DOHH2 (cell line): ENCODE results near the gene ZNF521.

Experiments used
- H3F3A ChIP-seq: fragments of 200-600 bp; sonication (generic), shearing (Covaris generic); 2 replicates; pipeline ENCODE4 v1.6.0; 2016; ENCODE audit warnings: antibody characterized with exemption, mild to moderate bottlenecking; ENCODE audit not compliant: control insufficient read depth, insufficient read depth
- H3K27ac ChIP-seq: fragments of 200-600 bp; sonication (generic); 2 replicates; pipeline ENCODE4 v1.5.1; 2014; ENCODE audit warnings: low read depth, mild to moderate bottlenecking, low read length, moderate library complexity
- H3K27me3 ChIP-seq: fragments of 200-600 bp; sonication (generic); 2 replicates; pipeline ENCODE4 v1.6.1; 2014; ENCODE audit warnings: mild to moderate bottlenecking, low read length, mixed read lengths; ENCODE audit not compliant: control insufficient read depth
- H3K36me3 ChIP-seq: fragments of 200-600 bp; sonication (generic); 2 replicates; pipeline ENCODE4 v1.6.1; 2014; ENCODE audit warnings: mild to moderate bottlenecking, low read length, moderate library complexity, mixed read lengths; ENCODE audit not compliant: control insufficient read depth
- H3K4me1 ChIP-seq: fragments of 200-600 bp; sonication (generic); 2 replicates; pipeline ENCODE4 v1.6.1; 2014; ENCODE audit warnings: mild to moderate bottlenecking, low read length, mixed read lengths; ENCODE audit not compliant: control insufficient read depth
- H3K4me2 ChIP-seq: fragments of 200-600 bp; sonication (generic); 2 replicates; pipeline ENCODE4 v1.6.0; 2014; ENCODE audit warnings: mild to moderate bottlenecking, low read length, moderate library complexity
- H3K4me3 ChIP-seq: fragments of 200-600 bp; sonication (generic); 2 replicates; pipeline ENCODE4 v1.5.1; 2014; ENCODE audit warnings: mild to moderate bottlenecking, low read length, mixed read lengths
- H3K79me2 ChIP-seq: fragments of 200-600 bp; sonication (generic); 2 replicates; pipeline ENCODE4 v1.6.1; 2014; ENCODE audit warnings: mild to moderate bottlenecking, low read length, mixed read lengths; ENCODE audit not compliant: control insufficient read depth
- H3K9me2 ChIP-seq: fragments of 200-600 bp; sonication (generic); replicated peaks from 2 replicates; pipeline ENCODE4 v1.6.1; 2014; ENCODE audit warnings: mild to moderate bottlenecking, low read length, mixed read lengths; ENCODE audit not compliant: control insufficient read depth
- H3K9me3 ChIP-seq: fragments of 200-600 bp; sonication (generic); 2 replicates; pipeline ENCODE4 v1.6.1; 2014; ENCODE audit warnings: antibody characterized with exemption, low read length, mixed read lengths; ENCODE audit not compliant: control insufficient read depth, insufficient read depth
- H4K20me1 ChIP-seq: fragments of 200-600 bp; sonication (generic); 2 replicates; pipeline ENCODE4 v1.6.0; 2014; ENCODE audit warnings: low read depth, mild to moderate bottlenecking, antibody characterized with exemption, low read length, moderate library complexity; ENCODE audit not compliant: control insufficient read depth, insufficient read depth
- EZH2phosphoT487 ChIP-seq: fragments of 200-600 bp; sonication (generic); IDR thresholded peaks from 2 replicates; pipeline ENCODE4 v1.6.1; 2017; ENCODE audit warnings: borderline replicate concordance, mild to moderate bottlenecking, antibody characterized with exemption, low read length, moderate library complexity, mixed read lengths
- TF ChIP-seq, protein P1 (sequence below): fragments of 200-600 bp; sonication (generic); IDR thresholded peaks from one replicate; pipeline ENCODE4 v1.5.1; 2014; ENCODE audit warnings: antibody characterized with exemption, mild to moderate bottlenecking, low read depth, low read length; ENCODE audit not compliant: poor library complexity, severe bottlenecking

ZNF521 gene

GRCh38 chr18:25089470-25089869 lies 262.5 kb downstream of the ZNF521 start:
- Histone ChIP-seq H3K4me1 (no peaks in the 10 kb centered on the region), H4K20me1 (no peaks in the 10 kb centered on the region), H3K27me3 (no peaks in the 10 kb centered on the region), H3F3A (no peaks in the 10 kb centered on the region), H3K4me3 (no peak overlapping the region), H3K27ac (no peak overlapping the region), H3K9me3 (no peaks in the 10 kb centered on the region), H3K79me2 (no peaks in the 10 kb centered on the region), H3K9me2 (no peaks in the 10 kb centered on the region), H3K36me3 (no peaks in the 10 kb centered on the region), H3K4me2 (no peak overlapping the region)
- TF ChIP-seq, protein P1, sequence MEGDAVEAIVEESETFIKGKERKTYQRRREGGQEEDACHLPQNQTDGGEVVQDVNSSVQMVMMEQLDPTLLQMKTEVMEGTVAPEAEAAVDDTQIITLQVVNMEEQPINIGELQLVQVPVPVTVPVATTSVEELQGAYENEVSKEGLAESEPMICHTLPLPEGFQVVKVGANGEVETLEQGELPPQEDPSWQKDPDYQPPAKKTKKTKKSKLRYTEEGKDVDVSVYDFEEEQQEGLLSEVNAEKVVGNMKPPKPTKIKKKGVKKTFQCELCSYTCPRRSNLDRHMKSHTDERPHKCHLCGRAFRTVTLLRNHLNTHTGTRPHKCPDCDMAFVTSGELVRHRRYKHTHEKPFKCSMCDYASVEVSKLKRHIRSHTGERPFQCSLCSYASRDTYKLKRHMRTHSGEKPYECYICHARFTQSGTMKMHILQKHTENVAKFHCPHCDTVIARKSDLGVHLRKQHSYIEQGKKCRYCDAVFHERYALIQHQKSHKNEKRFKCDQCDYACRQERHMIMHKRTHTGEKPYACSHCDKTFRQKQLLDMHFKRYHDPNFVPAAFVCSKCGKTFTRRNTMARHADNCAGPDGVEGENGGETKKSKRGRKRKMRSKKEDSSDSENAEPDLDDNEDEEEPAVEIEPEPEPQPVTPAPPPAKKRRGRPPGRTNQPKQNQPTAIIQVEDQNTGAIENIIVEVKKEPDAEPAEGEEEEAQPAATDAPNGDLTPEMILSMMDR: no peak
- TF ChIP-seq EZH2phosphoT487: no peak

- Histone ChIP-seq H3K9me3 (no peaks in the 10 kb centered on the region), H3K79me2 (no peaks in the 10 kb centered on the region), H3K27me3 (no peaks in the 10 kb centered on the region), H3F3A (no peaks in the 10 kb centered on the region), H3K9me2 (no peaks in the 10 kb centered on the region), H3K4me2 (no peak overlapping the region), H3K27ac (no peak overlapping the region), H3K4me1 (no peaks in the 10 kb centered on the region), H3K4me3 (no peak overlapping the region), H3K36me3 (no peaks in the 10 kb centered on the region), H4K20me1 (no peaks in the 10 kb centered on the region)
- no peak for TF ChIP-seq EZH2phosphoT487
- TF ChIP-seq, protein P1: no peak
These were observed 265.1 kb downstream of the ZNF521 start for GRCh38 chr18:25086876-25087275.

DNA sequence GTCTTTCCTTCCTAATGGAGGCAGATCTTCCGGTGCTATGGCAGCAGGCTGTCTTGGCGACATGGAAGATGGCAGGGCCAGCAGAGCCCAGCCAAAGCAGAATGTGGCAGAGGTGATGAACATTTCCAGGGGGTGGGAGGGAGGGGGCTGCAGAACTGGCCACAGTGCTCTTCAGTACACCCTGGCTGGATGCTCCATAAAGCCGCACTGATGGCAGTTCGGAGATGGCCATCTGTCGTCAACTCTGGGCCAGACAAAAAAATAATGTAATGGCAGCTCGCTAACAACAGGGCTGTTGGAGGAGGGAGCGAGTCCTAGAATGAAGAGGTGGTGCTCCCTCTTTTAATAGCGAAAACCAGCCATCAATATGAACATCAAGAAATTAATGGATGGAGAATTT lies 271.0 kb downstream of the ZNF521 start:
- Histone ChIP-seq H3K27ac (no peak overlapping the region), H3F3A (no peaks in the 10 kb centered on the region), H3K9me3 (no peaks in the 10 kb centered on the region), H3K4me3 (no peak overlapping the region), H3K79me2 (no peaks in the 10 kb centered on the region), H3K4me2 (no peak overlapping the region), H3K9me2 (no peaks in the 10 kb centered on the region), H4K20me1 (no peaks in the 10 kb centered on the region), H3K36me3 (no peaks in the 10 kb centered on the region), H3K27me3 (no peaks in the 10 kb centered on the region), H3K4me1 (no peaks in the 10 kb centered on the region)
- TF ChIP-seq, protein P1: no peak
- no peak for TF ChIP-seq EZH2phosphoT487

DNA sequence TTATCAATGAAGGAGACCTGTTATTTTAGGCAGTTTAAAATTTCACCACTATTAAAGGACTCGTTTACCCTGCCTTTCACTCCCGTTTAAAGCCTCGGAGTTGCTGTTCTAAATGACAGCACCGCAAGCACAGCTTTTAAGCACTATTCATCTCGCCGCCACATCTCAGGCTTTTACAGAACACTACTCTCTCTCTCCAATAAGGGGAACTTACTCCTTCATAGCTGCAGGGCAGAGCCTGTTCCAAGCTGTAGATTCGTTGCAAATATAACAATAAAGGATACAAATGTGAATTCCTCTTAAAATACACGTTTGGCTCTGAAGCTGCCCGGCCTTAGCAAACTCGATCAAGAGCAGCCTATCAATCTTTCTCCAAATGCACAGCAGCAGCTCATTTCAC lies 271.8 kb downstream of the ZNF521 start:
- H3K27ac ChIP-seq: no peak overlapping the region
- no peaks in the 10 kb centered on the region for H3K79me2 ChIP-seq
- no peaks in the 10 kb centered on the region for H3K36me3 ChIP-seq
- no peaks in the 10 kb centered on the region for H3K9me3 ChIP-seq
- no peaks in the 10 kb centered on the region for H4K20me1 ChIP-seq
- H3K4me1 ChIP-seq: no peaks in the 10 kb centered on the region
- H3K4me3 ChIP-seq: no peak overlapping the region
- no peak for TF ChIP-seq EZH2phosphoT487
- TF ChIP-seq, protein P1: no peak
- no peaks in the 10 kb centered on the region for H3F3A ChIP-seq
- no peaks in the 10 kb centered on the region for H3K9me2 ChIP-seq
- H3K27me3 ChIP-seq: no peaks in the 10 kb centered on the region
- H3K4me2 ChIP-seq: no peak overlapping the region
